HL-60/S4 (cell line): ENCODE data around the gene CNTFR.

Experiments used
- in situ Hi-C: fragments of 300-500 bp; cut with MboI; formaldehyde crosslinking; loops from 2 replicates; pipeline ENCODE4 v1.14.3; 2022; ENCODE audit warnings: low sequenced_read_pairs

Gene CNTFR

DNA sequence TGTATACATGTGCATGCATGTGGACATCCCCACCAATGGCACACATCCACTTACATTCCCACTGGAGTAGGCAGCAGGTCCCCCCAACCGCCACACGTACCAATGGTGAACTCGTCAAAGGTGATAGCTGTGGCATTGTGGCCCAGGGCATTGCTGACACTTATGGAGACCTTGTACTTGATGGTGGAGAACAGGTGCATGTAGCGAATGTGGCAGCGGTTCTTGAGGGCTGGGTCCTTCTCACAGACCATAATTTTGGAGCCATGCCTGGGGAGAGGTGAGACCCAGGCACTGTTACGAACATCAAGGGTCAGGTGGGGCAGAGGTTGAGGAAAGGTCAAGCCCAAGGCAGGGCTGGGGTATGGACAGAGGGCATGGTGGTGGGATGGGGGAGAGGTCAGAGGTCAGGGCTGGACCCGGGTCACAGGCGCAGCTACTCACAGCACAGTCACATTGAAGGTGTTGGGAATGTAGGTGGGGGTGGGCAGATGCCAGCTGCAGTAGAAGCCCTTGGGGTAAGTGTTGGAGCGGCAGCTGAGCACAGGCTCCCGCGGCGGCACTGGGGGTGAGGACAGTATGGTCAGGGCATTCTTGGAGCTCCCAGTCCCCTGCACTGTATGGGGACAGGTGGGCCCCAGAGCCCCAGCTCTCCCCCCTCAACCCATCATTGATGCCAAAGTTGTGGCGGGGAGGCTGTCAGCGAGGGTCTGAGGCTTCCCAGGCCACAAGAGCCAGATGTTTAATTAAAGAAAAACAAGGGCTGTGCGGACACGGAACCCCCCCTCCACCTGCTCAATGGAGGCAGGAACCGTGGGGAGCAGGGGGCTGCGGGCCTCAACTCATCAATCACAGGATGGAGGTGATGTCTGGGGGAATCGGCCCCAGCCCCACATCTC is 31.9 kb downstream of the CNTFR start:
- in situ Hi-C loops = no loop called here

DNA sequence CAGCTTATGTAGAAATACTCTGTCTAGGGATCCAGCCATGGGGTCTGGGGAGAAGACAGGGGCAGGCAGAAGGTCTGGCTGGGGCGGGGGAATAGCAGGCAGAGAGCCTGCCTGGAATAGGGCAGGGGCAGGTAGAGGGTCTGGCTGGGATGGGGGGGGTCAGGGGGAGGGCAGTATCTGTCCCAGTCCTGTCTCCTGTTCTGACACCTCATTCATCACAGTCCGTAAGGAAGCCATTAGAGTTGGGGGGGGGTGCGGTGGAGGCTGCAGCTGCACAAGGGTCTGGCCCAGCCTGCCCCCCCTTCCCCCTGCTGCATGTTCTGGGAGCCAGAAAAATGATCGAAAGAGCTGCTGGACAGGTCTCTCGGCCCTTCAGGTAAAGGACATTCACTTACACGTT is 32.6 kb downstream of the CNTFR start:
- in situ Hi-C loops = no loop called here

DNA sequence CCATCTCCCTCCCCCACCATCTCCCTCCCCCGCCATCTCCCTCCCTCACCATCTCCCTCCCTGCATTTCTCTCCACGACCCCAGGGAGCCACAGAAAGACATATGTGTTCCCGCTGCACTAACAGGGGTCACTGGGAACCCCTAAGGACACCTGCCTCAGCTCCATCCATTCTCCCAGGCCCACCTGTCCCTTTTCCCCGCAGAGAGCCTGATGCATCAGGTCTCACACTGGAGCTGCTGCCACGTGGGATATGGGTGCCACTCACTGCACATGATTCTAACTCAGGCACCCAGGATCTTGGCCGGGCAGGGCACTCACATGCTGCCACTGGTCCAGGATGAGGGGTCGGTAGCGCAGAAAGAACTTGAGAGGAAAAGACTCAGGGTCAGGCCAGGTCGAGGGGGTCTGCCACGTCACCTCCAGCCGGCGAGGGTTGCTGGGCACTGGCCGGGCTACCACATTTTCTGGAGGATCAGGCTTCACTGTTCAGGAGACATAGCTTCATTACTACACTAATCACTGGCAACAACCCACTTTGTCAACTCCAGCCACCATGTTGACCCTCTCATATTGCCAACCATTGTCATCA is 33.5 kb downstream of the CNTFR start:
- in situ Hi-C loops = no loop called here

DNA sequence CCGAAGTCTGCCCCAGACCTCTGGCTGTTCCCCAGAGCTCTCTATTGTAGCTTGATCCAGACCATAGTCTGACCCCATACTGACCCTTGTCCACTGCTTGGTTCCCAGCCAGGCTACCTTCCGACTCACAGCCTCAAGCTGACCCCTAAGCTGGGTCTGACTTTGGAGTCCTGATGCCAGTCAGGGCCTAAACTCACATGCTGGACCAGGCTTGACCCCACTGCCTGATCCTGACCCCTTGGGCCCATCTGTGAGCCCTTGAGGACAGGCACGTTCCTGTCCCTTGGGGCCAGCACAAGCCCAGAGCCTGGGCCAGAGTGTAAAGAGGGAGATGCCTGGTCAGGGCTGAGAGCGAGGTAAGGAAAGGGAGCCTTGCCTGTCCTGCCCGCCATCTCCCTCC is 34.0 kb downstream of the CNTFR start:
- in situ Hi-C loops = no loop called here

DNA sequence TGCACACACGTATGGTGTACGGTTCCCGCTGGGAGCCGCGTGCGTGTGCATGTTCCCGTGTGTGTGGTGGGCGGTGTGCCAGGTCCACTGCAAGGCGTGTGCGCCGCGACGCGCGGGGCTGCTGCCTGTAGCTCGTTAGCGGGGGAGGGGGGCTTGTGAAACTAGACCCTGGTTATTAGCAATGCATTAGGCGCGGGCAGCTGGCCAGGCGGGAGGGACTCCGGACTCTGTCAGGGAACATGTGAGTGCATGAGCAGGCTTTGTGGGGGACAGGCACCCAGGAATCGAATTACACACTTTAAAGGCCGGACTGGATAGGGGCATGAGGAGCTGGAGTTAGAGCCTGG is 34.5 kb downstream of the CNTFR start:
- in situ Hi-C loops = no loop called here

DNA sequence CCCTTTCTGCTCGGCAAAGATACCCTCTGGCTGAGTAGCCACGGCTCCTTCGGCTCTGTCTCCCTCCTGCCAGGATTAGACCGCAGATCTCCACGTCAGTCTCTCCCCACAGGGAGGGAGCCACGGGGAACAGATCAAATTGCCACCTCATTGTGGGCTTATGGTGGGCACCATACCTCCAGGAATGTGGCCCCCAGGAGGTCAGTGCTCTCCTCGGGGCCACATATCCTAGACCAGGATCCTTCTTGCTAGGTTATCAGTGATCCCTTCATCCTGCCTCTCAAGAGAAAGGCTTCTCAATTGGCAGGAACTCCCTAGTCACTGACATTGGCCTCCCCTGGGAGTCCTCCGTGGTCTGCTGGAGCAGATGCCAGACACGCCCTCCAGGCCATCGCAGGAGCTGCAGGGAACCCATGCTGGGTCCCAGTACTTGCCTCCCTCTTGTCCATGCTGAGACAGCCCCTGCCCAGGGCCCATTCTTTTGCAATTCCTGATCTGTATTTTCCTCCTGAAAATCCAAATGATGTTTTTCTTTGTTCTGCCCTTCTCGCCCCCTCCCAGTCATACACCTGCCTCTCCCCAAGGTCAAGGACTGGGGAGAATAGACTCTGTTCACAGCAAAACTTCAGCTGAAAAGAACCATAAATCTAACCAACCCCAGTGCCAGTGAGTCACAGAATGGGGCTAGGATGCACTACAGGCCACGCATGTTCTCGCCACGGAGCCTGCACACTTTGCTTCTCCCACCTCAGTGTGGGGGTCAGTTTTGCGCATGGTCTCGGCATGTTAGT is 35.1 kb downstream of the CNTFR start:
- in situ Hi-C loops = no loop called here

DNA sequence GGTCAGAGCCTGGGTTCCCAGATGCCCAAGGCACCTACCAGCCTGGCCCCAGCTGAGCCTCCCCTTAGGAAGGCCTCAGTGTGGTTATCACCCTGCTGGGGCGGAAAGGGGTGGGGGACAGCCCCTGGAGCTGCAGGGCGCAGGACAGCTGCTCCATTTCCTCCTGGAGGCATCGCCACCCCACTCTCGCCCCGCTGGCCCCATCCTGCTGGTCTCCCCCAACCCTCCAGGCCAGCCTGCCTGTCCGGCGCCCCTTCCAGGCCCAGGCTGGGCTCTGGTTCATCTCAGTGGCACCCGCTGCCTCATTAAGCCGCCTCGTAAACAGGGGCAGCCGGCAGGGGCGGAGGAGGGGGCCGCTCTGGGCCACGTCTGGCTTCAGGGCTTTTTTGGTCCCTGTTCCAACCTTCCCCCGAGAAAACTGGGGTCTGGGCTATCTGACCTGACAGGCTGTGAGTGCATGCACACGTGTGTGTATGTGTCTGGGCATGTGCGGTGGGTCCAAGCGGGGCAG is 36.0 kb downstream of the CNTFR start:
- in situ Hi-C loops = no loop called here

DNA sequence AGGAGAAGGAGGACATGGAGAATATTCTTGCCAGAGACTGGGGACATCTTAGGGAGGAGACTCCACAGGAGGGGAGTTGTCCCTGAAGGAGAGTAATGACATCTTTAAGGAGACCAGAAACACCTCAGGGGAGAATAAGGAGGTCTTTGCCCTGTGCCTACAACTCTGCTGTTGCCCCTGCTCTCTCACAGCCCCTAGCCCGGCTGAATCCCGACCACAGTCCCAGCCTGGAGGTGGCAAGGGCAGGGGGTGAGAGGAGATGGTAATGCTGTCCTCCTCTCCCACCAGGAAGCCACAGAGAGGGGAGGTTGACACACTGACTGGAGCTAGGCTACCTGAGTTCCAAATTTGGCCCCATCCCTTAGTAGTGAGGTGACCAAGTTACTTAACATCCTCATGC is 36.5 kb downstream of the CNTFR start:
- in situ Hi-C loops = no loop called here

DNA sequence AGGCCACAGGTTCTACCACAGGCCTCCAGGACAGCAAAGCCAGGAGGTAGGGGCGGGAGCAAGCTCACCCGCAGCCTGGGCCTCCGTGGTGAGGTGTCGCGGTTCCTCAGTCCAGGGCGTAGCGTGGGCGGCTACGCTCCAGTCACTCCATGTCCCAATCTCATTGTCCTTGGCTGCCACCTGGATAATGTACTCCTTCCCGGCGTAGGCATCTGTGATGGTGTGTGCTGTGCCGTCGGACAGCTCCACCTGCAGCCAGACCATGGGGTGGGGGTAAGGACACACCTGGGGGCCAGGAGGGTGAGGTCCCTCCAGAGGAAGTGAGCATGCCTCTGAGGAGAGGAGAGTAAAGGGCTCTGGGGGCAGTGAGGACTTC is 36.9 kb downstream of the CNTFR start:
- in situ Hi-C loops = no loop called here

DNA sequence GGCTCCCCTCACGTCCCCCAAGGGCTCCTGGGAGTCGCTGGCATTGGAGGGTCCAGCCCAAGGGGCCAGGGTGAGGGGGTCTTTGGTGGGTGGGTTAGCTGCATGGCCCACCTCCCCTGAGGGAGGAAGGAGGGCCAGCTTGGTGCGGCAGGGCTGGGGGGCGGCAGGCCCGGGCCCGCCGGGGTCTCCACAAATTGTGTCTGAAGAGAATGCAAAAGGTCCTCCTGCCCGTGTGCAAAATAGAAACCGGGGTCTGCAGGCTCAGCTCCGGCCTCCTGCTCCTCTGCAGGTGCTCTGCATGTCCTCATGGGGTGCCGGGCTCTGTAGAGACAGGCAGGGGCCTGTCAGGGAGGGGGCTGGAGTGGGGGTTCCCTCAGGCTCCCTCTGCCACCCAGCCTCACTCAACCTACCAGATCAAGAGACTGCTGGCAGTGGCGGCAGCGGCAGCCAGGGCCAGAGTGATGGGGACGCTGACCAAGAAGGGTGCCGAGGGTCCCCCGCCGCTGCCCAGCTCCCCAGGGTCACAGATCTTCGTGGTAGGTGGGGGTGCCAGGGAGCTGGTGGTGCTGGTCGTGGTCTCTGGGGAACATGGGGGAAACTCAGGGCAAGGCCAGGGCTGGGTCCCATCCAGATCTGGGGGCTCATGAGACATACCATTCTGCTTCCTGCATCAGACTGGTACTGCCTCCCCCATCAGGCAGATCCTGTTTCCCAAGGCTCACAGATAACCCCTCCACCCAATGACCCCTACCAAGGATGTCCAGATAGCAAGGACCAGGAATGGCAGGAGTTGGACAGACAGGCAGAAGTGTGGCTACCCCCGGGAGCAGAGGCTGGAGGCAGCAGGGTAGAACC is 37.5 kb downstream of the CNTFR start:
- in situ Hi-C loops = no loop called here

DNA sequence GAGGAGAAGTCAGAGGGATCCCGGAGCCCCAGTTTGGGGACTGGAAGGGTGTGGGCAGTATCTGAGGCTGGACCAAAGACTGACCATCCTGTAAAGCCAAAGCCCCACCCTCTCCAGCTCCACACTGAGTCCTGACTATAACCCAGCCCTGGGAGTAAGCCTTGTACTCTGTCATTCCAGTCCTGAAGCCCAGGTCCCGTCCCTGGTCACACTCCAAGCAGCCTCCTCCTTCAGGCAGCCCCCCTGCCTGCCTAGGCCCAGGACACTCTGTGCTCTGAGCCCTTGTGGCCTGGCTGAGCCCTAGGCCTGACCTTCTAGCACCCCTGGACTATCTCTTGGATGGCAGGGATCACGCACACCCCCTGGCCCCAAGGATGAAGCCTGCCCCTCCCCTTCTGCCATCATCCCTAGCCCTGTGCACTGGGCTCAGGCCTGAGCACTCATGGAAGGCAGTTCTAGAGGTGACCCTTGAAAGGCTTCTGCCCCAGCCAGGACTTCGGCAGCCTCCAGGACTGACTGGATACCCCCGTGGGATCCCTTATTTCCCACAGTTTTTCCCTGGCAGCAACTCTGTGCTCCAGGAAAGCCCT is 38.7 kb downstream of the CNTFR start:
- in situ Hi-C loops = no loop called here

DNA sequence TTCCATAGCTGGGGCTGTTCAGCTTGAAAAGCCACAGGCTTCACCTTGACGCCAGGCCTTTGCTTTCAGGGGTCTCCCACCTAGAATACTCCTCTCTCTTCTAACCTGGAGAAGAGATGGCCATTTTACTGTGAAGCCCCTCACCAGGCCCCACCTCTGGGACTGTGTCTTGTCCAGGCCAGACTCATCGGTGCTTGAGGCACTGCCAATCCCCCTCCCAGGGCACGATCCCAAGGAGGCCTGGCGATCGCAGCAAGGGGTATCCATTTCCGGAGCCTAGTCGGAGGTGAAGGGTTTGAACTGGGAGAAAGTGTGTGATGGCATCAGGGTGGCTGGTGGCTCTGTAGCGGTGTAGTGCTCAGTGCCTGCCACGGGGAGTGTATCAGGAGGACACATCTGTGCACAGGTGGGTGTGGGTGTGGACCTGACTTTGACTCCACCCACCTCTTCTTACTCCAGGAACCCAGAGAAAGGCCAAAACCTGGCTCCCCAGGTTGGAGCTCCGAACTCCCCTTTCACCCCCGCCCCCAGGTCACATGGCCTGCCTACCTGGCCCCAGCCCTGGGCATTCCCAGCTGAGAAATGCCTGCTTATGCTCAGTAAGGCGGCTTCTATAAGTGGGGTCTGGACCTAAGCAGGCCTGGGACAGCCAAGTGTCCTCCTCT is 39.4 kb downstream of the CNTFR start:
- in situ Hi-C loops = no loop called here

DNA sequence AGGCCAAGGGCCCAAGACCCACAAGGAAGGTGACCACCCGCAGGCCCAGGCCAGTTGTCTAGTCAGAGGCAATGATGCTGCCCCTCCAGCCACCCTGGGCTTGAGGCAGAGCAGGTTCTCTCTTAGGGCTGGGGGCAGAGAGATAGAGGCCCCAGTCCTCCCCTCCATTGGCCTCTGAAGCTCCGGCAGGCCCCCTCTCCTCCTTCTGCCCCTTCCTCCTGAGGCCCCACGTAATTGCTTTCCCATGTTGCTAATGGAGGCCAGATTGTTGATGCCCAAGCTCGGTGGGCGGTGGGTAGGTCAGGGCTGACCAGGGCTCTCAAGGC is 40.2 kb downstream of the CNTFR start:
- in situ Hi-C loops = no loop called here

DNA sequence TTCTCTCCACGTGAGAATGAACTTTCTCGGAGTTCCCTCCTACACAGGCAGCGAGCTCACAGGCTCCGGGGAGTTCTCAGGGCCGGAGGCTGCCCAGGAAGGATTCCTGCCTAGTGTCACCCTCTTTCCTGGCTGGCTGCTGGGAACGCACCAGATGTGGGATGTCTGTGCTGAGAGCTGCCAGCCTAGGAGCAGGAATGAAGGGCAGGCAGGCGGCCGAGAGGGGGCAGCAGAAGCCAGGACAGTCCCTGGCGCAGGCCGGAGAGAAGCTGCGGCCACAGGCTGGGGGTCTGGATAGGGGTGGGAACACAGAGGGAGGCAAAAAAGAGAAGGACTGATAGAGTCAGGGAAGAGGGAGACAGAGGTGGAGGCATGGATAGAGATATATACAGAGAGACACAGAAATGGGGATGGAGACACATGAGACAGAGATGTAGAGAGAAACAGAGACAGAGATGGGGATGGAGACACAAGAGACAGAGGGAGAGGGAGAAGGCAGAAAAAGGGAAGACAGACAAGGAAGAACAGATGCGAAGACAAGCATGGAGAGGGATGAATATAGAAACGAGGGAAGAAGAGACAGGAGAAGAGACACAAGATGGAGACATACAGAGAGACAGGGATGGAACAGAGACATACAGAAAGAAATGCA is 41.4 kb downstream of the CNTFR start:
- in situ Hi-C loops = no loop called here

DNA sequence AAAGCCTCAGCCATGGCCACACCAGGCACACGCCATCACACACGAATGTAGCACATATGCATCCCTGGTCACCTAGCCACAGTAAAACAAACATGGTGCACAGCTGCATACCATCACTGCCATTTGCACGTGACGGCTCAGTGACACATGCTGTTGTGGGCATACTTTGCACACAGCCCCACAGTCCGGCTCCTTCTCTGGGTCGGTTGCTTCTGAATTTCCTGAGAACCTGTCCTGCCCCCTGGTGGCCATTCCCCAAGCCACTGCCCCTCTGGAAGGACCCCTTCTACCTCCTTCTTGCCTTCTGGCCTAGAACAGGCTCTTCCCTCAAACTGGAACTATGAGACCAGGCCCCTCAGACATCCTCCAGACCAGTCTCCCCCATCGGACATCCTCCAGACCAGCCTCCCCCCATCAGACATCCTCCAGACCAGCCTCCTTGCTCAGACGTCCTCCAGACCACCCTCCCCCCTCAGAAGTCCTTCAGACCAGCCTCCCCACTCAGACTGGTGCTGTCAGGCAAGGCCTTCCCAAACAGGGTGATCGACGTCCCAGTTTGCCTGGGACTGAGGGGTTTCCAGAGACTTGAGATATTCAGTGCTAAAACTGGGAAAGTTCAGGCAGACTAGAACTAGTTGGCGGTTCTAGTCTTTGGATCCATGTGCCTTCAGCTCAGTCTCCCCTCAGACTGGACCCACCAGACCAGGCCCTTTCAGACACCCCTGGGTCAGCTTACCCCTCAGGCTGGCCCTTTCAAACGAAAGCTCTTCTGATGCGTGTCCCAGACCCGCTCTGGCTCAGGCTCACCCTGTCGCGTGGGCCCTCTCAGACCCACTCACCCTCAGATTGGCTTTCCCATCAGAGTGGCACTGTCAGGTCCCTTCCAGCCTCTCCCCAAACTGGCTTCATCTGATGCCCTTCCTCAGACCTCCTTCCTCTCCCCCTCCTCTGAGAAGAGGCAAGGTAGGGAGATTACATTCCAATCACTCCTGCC is 42.4 kb downstream of the CNTFR start:
- in situ Hi-C loops = no loop called here

DNA sequence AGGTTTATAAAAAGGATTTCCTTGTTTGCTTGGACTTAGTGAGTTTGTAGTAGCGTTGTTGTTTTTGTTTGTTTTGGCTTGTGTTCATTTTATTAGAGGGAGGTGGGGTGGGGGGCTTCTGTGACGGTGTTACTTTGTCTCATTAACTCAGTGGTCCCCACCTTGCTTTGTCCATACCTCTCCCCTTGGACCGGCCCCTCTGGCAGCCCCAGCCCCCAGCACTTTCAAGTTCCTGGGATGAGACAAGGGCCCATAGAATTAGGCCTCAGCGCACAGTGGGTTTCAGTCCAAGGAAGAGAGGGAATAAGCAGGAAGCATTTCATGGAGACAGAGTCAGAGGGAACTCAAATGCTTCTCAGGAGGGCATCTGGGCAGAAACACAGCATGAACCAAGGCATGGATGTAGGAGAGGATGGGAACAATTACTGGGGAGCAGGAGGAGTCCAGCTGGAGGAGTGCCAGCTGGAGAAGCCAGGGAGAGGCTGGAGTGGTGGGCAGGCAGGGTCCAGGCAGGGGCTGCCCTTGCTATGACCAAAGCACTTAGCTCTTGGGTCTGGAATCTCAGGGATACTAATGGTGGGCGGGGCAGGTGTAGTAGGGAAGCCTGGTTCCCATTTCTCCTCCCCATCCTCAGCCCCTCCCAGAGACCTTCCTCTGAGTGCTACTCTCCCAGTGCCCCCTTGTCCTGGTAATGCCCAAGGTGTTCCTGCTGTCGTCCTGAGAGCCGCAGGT is 43.3 kb downstream of the CNTFR start:
- in situ Hi-C loops = no loop called here

DNA sequence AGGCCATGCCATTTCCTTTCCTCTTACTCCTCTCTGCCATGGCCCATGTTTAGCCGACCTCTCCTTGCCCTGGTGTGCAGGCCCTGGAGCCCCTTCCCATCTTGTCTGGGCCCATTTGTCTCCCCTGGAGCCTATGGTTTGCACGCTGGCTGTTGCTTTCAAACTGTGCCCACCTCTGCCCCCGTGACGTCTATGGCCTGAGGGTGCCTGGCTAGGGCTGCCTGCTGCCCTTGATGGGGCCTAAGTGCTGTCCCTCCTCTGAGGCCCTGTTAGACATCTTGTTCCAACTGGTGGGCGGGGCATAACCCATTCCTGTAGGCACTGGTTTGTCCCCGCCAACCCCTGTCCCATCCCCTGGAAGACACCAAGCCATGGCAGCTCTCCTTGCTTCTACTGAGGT is 44.0 kb downstream of the CNTFR start:
- in situ Hi-C loops = no loop called here

DNA sequence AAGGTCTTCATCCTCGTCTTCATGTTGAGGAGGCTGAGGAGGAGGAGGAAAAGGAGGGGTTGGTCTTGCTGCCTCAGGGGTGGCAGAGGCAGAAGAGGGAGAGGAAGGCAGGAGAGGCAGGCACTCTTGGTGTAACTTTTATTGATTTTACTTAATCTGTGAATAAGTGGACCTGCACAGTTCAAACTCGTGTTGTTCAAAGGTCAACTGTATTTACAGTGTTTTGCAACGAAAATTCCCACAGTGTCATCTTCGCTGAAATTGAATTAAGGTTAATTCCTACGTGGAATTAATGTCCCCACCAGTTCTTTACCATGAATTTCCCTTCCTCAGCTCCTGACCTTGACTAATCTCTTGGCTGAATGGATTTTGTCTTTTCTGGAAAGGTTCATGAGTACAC is 45.5 kb downstream of the CNTFR start:
- in situ Hi-C loops = no loop called here
